DMS 273 (cell line): ENCODE data around the gene SMIM44.

Experiments
- DNase-seq: peaks from one replicate; lab custom pipeline; 2025; ENCODE audit not compliant: unreplicated experiment; lab: John Stamatoyannopoulos, UW

SMIM44 gene

GRCh38 chr19:3478409-3479176 is 4.6 kb downstream of the SMIM44 start:
- no peak for DNase-seq

DNA sequence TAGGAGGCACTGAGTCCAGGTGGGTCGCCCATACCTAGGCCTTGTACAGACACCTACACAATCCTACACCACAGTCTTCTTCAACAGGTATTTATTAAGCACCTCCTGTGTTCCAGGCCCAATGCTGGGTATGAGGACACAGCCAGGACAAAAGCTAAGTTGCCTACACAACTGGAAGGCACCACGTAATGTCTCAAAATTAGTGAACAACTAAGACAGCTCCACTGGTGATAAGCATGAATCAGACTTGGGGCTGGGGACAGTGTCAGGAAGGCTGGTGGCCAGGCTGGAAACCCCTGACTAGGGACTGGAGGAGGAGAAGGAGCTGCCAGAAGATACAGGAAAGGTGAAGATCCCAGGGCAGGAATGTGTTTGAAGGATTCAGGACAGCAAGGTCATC is 5.3 kb downstream of the SMIM44 start:
- no peak for DNase-seq

DNA sequence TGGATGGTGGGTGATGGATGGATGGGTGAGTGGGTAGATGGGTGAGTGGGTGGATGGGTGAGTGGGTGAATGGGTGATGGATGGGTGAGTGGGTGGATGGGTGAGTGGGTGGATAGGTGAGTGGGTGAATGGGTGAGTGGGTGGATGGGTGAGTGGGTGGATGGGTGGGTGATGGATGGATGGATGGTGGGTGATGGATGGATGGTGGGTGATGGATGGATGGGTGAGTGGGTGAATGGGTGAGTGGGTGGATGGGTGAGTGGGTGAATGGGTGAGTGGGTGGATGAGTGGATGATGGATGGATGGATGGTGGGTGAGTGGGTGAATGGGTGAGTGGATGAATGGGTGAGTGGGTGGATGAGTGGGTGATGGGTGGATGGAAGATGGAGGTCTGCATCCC is 5.7 kb downstream of the SMIM44 start:
- no peak for DNase-seq

DNA sequence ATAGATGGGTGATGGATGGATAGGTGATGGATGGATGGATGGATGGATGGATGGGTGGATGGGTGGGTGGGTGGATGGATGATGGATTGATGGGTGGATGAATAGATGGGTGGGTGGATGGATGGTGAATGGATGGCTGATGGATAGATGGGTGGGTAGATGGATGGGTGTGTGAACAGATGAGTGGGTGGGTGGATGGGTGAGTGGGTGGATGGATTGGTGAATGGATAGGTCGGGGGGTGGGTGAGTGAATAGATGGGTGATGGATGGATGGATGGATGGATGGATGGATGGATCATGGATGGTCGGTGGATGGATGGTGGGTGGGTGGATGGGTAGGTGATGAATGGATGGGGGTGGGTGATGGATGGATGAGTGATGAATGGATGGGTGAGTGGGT is 6.4 kb downstream of the SMIM44 start:
- no peak for DNase-seq

GRCh38 chr19:3475449-3475848 is 7.8 kb downstream of the SMIM44 start:
- no peak for DNase-seq

- DNase-seq, result no peak
These were observed 8.6 kb downstream of the SMIM44 start for GRCh38 chr19:3474614-3475013.

DNA sequence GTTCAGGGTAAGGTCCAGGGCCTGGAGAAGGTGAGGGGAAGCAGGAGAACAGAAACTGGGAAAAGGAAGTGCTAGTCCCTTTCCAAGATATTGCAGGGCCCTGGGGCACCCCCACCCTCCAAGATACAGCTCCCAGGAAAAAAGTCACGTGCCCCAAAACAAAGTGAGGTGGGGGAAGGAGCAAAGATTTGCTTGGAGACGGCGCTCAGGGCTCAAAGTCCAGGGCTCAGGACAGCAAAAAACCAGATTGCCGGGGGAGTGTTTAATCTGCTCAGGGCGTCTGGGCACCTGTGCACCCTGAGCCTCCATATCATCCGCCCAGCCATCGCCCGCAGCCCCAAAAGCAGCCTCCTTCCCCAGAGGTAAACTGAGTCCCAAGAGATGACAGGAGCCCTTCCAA is 9.2 kb downstream of the SMIM44 start:
- DNase-seq, result no peak

DNA sequence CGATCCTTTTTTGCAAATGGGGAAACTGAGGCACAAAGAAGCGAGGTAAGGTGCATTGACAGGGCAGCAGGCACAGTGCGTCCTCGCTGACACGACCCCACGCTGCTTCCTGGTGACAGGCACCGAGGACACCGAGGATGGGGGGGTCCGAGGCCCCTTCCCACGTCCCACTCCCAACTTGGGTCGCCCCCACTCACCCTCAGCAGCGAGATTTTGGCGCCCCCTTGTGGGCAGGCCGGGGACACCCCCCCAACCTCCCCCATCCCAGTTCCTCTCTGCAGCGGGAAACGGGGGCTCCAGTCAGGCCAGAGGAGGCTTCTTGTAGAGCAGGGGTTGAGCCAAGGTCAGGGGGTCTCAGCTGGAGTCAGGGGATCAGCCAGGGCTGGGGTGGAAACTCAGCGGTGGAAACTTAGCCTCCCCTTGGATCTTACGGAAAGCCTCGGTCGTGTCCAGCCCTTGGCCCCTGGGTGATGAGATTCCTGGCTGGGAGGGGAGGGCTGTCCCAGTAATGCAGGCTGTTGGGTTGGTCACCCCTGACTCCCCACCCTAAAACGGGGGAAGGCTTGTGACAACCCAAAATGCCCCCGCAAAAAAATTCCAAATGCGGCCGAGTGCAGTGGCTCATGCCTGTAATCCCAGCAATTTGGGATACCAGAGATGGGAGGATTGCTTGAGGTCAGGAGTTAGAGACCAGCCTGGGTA is 11.1 kb downstream of the SMIM44 start:
- peak; percentile 67 for DNase-seq

- peak; percentile 36 for DNase-seq
These were observed 12.6 kb downstream of the SMIM44 start for GRCh38 chr19:3470500-3471128.

DNA sequence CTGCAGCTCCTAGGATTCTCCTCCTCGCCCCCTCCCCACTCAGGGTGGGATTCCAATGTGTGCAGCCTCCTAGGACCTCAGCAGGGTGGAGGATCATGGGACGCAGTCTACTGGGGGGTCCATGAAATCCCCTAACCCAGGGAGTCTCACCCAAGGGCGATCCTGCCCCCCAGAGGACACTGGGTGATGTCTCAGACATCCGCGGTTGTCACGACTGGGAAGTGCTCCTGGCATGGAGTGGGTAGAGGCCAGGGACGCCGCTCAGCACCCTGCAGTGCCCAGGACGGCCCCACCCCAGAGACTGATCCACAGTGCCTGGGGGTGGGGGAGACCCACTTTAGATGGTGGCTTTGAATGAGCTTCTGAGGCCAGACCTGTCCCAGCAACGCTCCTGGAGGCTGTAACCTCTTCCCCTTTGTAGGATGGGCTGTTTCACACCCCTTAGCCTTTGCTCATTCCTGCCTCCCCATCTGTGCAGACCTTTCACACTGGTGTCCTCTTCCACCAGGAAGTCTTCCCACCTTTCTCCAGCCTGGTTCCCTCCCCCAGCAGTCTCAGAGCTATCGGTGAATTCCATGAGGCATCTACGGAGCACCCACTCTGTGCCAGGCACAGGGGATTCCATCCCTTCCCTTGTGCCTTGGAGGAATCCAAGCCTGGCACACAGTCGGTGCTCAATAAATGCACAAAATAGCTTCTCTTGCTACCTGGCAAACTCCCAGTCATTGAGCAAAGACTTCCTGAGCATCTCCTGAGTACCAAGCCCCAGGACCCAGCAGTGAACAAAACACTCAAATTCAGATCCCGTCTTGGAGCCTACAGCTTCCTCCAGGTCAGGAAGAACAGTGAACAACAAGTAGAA is 13.4 kb downstream of the SMIM44 start:
- DNase-seq, result peak; percentile 61

GRCh38 chr19:3468211-3468610 is 15.0 kb downstream of the SMIM44 start:
- no peak for DNase-seq

DNA sequence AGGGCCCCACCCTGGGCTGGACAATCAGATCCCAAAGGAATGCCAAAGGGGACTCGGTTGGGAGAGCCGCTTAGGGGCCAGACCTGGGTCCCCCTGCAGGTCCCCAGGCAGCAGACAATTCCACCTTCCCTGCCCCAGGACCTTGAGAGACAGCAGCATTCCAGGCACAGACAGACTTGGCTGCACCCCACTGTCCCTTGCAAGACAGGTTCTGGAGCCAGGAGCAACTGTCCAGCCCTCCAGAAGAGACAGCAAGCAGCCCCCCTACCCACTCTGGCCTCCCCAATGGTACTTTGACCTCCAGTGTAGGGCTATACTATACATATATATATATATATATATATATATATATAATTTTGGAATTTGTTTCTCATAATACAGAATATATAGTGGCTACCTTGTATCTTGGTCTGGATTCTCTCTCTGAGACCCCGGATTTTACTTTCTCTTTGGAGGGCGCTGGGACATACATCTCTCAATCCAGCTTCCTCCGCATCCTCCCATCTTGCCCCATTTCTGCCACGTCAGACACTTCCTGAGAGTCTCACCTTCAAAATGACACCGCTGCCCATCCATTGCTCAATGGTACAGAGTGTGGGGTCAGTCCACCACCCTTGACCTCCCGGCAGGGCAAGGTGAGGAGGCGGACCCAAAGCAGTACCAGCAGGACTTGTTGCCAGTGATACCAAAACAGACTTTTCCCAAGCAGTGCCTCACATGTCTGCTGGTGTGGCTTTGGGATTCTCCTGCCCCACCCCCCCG is 15.6 kb downstream of the SMIM44 start:
- DNase-seq, result no peak

DNA sequence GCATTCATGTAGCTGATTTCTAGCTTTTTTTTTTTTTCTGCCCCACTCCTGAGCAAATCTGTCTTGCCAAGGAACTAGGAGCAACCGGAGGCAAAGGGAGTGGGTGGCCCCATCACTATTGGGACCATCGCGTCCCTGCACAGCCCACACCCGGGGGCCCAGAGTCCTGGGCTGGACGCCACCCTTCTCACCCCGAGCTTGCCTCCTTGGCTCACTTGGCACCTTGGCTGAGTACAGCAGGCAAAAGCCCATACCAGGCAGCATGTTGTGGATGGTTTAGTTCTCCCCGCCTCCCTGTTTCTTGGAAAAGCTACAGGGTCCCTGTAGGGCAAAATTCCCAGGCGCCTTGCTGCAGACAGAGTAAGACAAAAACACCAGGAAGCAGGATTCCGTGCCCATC is 16.6 kb downstream of the SMIM44 start:
- DNase-seq, result peak; percentile 55

DNA sequence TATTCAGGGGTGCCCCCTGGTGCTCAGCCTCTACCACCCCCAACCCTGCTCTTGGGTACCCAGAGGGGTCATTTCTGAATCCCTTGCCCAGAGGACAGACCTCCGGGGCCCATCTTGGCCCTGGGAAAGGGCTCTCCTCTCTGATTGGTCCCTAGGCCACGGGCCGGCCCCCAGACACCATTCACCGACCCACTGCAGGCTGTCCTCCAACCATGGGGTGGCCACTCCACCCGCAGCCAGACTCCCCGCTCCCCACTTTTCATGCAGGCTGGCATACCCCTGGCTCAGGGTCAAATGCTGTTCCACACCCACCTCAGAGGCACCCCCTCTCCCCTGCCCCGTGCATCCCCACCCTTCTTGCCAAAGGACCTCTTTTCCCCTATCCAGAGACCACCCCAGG is 17.7 kb downstream of the SMIM44 start:
- peak; percentile 34 for DNase-seq

- DNase-seq, result no peak
These were observed 18.5 kb downstream of the SMIM44 start for GRCh38 chr19:3464587-3465235.

GRCh38 chr19:3463714-3464586 is 19.3 kb downstream of the SMIM44 start:
- no peak for DNase-seq

DNA sequence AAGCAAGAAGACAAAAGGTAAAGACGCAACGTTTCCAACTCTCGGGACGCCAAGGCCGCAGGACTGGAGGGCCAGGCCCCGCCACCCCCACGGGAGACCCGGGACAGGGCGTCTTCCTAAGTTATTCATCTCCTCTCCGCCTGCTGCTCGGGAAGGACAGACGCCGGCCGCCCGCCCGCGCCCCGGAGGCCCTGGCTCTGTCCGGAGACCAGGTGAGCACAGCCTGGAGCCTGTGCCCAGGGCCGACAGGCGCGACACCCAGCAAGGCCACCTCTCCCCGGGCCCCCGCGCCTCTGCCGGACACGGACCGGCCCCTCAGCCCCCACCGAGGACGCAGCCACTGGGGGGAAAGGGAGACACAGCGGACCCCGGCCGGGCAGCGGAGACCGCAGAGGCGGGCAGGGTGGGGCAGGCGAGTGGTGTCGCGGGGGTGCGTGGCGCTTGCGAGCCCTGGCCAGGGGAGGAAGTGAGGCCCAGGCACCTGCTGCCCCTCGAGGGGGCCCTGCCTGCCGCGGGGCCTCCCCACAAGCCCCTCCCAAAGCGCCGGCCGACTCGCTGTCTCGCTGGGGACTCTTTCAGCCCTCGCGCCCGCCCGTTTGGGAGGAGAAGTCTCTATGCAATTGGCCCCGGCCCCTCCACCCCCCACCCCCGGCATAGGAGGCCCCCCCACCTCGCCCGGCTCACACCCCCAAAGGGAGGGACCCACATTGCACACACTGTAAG is 20.1 kb downstream of the SMIM44 start:
- no peak for DNase-seq

DNA sequence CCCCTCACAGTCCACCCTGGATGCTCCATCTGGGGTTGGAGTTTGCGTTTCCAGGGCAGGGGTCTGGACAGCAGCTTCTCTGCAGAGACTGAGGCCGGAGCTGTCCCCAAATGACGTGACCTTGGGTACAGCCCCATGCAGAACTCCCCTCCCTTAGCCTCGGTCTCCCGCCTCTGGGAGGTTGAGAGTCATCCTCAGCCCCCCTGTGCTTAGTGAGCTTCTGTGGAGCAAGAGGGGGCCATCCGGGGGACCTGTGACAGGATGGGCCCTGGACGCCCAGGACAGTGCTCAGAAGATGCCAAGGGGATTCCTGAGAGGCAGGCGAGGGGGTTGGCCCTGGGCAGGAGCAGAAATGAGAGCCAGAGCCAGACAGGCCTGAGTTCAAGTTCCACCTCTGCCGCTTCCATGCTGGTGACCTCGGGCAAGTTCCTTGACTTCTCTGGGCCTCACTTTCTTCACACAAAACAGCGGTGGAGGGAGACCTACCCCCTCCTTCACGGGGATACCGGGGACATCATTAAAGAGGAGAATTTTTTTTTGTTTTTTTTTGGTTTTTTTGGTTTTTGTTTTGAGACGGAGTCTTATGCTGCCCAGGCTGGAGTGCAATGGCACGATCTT is 23.2 kb downstream of the SMIM44 start:
- no peak for DNase-seq
